ENCODE measurements around the gene GTF3C2. TPM values are rescaled to one million over a fixed set of nuclear protein-coding genes. Genes with fewer than 3 reads are reported as not detected.

Gene GTF3C2
- total RNA-seq, 1 experiment from 2014 or later: 77.7 TPM

- ChIA-PET CTCF (interaction anchor here (0.5 to 1.5 kb wide), 3 partner anchors 19 to 31 kb away, joined by 3 to 8 read pairs (median 3); partner anchors contain the start of gene MPV17), POLR2A (no interaction called here)
- ATAC-seq: peak; percentile 42; the same call in 1 of the 2 replicates
- TF ChIP-seq CTCF (IDR thresholded peaks at IDR 0.05): no peak
- in situ Hi-C loops (cut with HindIII; ENCODE audit: low pct_unique_long_range_greater_than_20kb, low sequenced_read_pairs) (no loop called here), intact Hi-C loops (cut with micrococcal nuclease; ENCODE audit: unreplicated experiment) (no loop called here)
- BruUV-seq (replicated peaks): no TSS peak
- H3K27me3 ChIP-seq (ENCODE audit: control insufficient read depth, insufficient read depth, low read length): no peaks in the 10 kb centered on the region
- no peak overlapping the region for H3K27ac ChIP-seq (ENCODE audit: low read length)
- no peak for DNase-seq (ENCODE audit: low read depth, low spot score)
- no peak overlapping the region for H3K4me3 ChIP-seq (ENCODE audit: low read depth in 2 of 2, low read length in 2 of 2)
- H3K4me1 ChIP-seq (ENCODE audit: control insufficient read depth, insufficient read depth, low read length): peaks cover 1% of the 10 kb centered on the region; the same call in 1 of the 2 replicates
- no peaks in the 10 kb centered on the region for H3K36me3 ChIP-seq (ENCODE audit: control insufficient read depth, insufficient read depth, low read length)
- no peaks in the 10 kb centered on the region for H3K9me3 ChIP-seq (ENCODE audit: control insufficient read depth, insufficient read depth, low read depth, low read length)
Observed at GRCh38 chr2:27298391-27299080, 58.0 kb downstream of the GTF3C2 start.

- Histone ChIP-seq H3K4me1 (ENCODE audit: control insufficient read depth, insufficient read depth, low read length) (peaks cover 6% of the 10 kb centered on the region), H3K9me3 (ENCODE audit: control insufficient read depth, insufficient read depth, low read depth, low read length) (no peaks in the 10 kb centered on the region), H3K27me3 (ENCODE audit: control insufficient read depth, insufficient read depth, low read length) (no peaks in the 10 kb centered on the region), H3K36me3 (ENCODE audit: control insufficient read depth, insufficient read depth, low read length) (no peaks in the 10 kb centered on the region), H3K27ac (ENCODE audit: low read length) (no peak overlapping the region), H3K4me3 (ENCODE audit: low read depth in 2 of 2, low read length in 2 of 2) (no peak overlapping the region)
- ATAC-seq: no peak
- DNase-seq (ENCODE audit: low read depth, low spot score): no peak
- TF ChIP-seq TCF7L2 (IDR thresholded peaks at IDR 0.05; ENCODE audit: low read depth, low read length): no peak
- TF ChIP-seq SIN3A (IDR thresholded peaks at IDR 0.05; ENCODE audit: borderline replicate concordance, insufficient read depth, low read depth, low read length): no peak
- TF ChIP-seq, protein P1, sequence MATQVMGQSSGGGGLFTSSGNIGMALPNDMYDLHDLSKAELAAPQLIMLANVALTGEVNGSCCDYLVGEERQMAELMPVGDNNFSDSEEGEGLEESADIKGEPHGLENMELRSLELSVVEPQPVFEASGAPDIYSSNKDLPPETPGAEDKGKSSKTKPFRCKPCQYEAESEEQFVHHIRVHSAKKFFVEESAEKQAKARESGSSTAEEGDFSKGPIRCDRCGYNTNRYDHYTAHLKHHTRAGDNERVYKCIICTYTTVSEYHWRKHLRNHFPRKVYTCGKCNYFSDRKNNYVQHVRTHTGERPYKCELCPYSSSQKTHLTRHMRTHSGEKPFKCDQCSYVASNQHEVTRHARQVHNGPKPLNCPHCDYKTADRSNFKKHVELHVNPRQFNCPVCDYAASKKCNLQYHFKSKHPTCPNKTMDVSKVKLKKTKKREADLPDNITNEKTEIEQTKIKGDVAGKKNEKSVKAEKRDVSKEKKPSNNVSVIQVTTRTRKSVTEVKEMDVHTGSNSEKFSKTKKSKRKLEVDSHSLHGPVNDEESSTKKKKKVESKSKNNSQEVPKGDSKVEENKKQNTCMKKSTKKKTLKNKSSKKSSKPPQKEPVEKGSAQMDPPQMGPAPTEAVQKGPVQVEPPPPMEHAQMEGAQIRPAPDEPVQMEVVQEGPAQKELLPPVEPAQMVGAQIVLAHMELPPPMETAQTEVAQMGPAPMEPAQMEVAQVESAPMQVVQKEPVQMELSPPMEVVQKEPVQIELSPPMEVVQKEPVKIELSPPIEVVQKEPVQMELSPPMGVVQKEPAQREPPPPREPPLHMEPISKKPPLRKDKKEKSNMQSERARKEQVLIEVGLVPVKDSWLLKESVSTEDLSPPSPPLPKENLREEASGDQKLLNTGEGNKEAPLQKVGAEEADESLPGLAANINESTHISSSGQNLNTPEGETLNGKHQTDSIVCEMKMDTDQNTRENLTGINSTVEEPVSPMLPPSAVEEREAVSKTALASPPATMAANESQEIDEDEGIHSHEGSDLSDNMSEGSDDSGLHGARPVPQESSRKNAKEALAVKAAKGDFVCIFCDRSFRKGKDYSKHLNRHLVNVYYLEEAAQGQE (IDR thresholded peaks at IDR 0.05; ENCODE audit: insufficient read depth in 1 of 2, low read depth in 2 of 2, low read length in 1 of 2): no peak
- no peak for TF ChIP-seq CTCF (IDR thresholded peaks at IDR 0.05)
- TF ChIP-seq POLR2AphosphoS5 (IDR thresholded peaks at IDR 0.05; ENCODE audit: low read depth, low read length): no peak
- POLR2A ChIA-PET: no interaction called here
- in situ Hi-C loops (cut with HindIII; ENCODE audit: low pct_unique_long_range_greater_than_20kb, low sequenced_read_pairs): no loop called here
- intact Hi-C loops (cut with micrococcal nuclease; ENCODE audit: unreplicated experiment): no loop called here
- BruUV-seq (replicated peaks): no TSS peak
- CTCF ChIA-PET: interaction anchor here (1.6 kb wide), 1 partner anchor 15 kb away, joined by 3 read pairs; the partner anchor contains the start of gene TRIM54
Observed at GRCh38 chr2:27297195-27297594, 59.4 kb downstream of the GTF3C2 start.

Data from Panc1 (cell line).